GM21526 (cell line): ENCODE data around the gene GPATCH8.

Experiments used
- ATAC-seq: cut with Tn5 transposase; IDR thresholded peaks from one replicate; pipeline ENCODE4 v1.9.1; 2021; ENCODE audit warnings: moderate library complexity; ENCODE audit not compliant: unreplicated experiment, low FRiP score

GPATCH8 gene

DNA sequence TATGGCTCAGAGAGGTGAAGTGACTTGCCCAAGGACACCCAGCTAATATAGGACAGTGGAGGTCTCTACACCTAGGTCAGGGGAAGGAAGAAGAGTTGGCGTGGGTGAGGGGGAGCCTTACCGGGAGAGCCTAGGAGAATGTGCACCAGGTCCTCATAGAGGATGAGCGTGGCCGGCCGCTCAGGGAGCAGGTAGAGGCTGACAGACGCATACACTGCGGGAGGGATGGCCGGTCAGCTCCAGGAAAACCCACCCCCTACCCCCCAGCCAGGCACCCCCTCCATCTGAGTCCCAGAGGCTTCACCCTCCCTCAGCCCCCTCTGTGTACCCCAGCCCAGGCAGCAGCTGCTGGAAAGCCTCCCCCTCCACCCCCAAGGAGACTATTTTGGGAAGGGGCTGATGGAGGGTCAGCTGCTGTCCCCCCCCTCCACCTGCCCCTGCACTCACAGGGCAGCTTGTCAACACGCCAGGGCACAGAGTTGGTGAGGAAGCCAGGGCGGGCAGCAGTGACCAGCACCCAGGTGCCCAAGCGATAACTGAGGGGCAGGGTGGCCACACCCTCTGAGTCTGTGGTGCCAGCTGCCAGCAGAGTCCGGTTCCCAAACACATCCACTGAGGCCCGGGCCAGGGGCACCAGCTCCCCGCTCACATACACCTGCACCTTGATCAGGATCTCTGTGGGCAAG lies 143.6 kb downstream of the GPATCH8 start:
- ATAC-seq: no peak

DNA sequence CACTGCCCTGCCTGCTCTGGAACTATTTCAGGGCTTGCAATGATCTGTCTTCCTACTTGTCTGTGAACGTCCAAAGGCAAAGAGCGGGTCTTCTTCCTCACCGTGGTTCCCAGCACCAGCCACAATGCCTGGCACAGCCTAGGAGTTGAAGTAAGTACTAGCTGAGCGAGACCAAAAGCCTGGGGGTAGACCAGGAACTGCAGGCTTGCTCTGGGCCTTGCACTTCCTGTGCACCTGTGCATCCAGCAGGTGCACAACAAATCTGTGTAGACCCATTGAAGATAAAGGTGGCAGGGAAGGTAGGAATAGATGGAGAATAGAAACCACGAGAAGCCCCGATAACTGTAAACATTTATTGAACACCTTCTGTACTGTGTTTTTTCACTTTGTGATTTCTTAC lies 144.2 kb downstream of the GPATCH8 start:
- ATAC-seq: no peak

DNA sequence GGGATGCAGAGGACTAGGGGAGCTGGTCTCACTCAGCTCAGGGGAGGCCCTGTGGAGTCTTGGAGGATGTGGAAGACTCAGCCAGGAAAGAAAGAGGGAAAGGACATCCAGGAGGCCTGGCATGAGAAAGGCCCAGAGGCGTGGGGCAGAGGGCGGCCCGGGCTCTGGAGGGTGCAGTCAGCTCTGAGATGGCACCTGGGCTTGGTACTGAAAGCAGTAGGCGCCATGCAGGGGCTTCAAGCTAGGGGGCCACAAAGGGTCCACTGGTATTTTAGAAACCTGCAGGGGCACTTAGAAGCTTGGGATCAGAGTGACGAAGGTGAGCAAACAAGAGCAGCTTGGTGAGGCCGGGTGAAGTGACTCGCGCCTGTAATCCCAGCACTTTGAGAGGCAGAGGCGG lies 145.1 kb downstream of the GPATCH8 start:
- ATAC-seq: no peak

DNA sequence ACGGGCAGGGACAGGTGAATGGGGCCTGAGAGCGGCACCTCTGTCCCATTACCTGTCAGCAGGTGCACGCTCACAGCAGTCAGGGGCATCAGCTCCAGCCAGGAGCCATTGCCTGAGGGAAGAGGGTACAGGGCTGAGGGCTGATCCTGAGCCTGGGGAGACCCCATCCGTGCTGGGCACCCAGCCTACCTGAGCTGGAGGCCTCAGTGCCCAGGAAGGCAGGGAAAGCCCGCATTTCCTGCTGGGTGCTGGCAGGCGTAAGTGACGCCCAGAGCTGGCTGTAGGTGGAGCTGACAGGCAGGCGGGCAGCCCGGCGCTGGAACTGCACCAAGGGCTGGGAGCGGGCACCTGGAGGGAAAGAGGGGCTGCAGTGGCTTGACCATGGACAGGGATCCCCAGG lies 147.0 kb downstream of the GPATCH8 start:
- ATAC-seq: no peak

DNA sequence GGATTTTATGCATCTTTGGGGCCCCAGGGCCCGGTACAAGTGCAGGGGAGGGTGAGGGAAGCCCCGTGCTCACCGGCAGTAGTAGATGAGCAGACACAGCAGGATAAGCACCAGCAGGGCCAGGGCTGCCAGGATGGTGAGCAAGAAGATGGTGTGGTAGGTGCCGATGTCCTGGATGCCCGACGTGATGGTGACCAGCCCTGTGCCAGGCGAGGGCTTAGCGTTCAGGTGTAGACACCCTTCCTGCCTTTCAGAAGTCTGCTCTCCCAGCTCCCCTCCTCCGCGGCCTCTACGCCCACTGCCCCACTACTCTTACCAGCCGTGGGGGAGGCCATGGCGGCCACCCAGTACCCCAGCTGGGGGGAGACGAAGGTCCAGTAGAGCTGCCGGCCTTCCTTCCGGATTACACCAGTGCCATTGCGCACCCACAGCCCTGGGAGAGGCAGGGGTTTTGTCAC lies 147.5 kb downstream of the GPATCH8 start:
- ATAC-seq: no peak

DNA sequence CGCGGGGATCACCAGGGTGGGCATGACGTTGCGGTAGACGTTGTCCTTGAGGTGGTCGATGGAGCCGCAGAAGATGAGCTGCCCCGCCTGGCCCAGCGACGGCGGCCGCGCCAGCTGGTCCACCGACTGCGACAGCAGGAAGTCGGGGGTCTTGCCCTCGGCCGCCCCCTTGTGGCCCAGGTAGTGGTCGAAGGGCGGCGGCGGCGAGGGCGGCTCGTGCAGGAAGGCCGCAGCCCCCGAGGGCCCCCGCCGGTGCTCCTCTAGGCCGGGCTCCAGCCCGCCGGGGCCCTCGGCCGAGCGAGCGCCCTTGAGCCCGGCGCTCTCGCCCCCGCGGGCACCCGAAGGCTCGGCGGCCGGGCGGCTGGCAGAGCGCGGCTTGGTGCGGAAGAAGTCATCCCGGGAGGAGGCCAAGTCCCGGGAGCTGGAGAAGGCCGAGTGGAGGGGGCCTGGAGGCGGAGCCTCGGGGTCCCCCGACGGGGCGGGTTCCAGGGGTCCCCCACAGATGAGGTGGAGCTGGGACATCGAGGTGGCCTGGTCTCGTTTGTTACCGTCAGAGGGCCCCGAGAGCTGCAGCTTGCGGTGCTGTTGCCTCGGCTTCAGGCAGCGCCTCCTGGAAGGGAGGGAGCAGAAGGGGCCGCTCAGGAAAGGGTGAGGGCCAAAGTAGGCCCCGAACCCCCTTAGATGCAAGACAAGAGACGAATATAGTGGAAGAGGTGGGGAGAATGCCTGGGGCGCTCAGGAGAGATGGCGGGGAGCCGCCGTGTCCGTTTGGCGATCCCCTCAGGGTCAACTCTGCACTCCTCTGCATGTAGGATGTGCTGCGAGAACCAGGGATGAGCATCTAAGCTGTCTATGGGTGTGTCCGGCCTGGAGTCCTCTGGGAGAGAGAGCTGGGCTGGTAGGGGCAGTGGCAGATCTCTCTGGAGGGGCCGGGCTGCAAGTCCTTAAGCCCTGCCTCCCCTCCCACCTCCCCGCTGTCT lies 148.3 kb downstream of the GPATCH8 start:
- ATAC-seq: no peak

DNA sequence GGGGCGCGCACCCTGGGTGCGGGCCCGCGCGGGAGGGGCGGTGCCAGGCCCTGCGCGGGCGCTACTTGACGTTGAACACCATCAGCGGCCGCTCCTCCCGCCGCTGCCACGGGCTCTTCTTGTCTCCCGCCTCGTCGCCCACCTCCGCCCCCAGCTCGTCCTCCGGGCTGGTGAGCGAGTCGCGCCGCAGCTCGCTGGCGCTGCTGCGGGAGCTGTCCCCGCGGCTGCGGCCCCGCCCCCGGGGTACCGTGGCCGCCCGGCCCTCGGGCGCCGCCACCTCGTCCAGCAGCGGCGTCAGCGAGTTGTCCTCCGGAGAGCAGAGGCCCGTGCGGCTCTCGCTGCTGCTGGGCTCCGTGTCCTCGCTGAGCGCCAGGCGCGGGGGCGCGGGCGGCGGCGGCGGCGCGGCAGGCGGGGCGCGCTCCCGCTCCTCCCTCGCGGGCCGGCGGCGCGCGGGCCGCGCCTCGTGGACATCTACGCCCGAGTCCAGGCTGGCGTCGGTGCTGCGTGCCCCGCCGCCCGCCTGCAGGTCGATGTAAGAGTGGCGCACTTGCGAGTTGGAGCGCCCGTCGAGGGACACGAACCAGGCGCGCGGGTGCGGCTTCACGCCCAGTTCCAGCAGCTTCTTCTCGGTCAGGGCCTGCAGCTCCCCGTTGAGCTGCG lies 149.4 kb downstream of the GPATCH8 start:
- ATAC-seq: no peak

DNA sequence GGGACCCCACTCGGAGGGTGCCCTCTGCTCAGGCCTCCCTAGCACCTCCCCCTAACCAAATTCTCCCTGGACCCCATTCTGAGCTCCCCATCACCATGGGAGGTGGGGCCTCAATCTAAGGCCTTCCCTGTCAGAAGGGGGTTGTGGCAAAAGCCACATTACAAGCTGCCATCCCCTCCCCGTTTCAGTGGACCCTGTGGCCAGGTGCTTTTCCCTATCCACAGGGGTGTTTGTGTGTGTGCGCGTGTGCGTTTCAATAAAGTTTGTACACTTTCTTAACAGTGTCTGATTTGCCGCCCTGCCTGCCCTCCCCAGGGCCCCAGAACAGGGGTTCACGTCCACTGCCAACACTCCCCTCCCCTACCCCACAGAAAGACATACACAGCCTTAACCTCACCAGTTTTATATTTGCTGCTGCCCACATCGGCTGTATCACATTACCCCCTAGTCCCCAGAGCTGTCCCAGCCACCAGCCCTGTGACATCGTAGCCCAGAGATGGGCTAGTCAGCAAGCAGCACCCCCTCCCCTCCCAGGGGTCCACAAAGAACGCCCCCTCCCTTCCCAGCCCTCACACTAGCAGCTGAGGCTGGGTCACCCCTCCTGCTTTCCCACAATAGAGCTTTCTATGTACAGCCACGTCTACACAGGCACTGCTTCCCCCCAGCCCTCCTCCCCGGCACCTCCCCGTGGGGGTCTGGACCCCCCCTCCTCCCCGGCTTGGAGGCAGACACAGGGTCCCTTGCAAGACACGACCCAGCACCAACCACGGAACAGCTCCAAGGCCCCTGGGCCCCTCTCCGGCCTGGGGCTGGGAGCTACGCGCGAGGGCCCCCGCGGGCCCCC lies 150.2 kb downstream of the GPATCH8 start:
- no peak for ATAC-seq

DNA sequence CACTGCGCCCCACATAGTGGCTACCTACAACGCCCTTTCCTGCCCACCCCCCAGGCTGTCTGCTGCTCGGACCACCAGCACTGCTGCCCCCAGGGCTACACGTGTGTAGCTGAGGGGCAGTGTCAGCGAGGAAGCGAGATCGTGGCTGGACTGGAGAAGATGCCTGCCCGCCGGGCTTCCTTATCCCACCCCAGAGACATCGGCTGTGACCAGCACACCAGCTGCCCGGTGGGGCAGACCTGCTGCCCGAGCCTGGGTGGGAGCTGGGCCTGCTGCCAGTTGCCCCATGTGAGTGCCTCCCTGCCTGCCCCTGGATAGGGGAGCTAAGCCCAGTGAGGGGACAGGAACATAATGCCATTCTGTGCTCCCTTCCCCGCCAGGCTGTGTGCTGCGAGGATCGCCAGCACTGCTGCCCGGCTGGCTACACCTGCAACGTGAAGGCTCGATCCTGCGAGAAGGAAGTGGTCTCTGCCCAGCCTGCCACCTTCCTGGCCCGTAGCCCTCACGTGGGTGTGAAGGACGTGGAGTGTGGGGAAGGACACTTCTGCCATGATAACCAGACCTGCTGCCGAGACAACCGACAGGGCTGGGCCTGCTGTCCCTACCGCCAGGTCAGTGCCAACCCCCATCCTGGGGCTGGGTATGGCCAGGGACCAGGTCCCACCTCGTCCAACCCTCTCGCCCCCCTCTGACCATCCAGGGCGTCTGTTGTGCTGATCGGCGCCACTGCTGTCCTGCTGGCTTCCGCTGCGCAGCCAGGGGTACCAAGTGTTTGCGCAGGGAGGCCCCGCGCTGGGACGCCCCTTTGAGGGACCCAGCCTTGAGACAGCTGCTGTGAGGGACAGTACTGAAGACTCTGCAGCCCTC lies 151.0 kb downstream of the GPATCH8 start:
- ATAC-seq: no peak

DNA sequence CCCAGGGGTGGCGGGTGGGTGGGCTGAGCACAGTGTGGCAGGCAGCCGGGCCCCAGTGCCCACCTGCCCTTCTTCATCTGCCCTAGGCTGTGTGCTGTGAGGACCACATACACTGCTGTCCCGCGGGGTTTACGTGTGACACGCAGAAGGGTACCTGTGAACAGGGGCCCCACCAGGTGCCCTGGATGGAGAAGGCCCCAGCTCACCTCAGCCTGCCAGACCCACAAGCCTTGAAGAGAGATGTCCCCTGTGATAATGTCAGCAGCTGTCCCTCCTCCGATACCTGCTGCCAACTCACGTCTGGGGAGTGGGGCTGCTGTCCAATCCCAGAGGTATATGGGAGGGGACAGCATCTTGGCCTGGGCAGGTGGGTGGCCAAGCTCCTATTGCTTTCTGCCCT lies 151.7 kb downstream of the GPATCH8 start:
- no peak for ATAC-seq

DNA sequence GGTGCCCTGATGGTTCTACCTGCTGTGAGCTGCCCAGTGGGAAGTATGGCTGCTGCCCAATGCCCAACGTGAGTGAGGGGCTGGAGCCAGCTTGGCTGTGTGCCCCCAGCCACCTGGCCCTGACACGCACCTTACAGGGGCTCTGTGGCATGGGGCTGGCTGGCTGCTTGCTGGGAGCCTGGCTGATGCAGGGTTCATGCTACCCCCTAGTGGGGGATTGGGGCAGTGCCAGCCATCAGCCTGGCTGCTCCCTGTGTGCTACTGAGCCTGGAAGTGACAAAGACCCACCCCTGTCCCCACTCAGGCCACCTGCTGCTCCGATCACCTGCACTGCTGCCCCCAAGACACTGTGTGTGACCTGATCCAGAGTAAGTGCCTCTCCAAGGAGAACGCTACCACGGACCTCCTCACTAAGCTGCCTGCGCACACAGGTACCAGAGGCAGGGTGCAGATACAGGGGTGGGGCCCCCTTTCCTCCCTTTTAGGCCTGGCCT lies 152.4 kb downstream of the GPATCH8 start:
- no peak for ATAC-seq

DNA sequence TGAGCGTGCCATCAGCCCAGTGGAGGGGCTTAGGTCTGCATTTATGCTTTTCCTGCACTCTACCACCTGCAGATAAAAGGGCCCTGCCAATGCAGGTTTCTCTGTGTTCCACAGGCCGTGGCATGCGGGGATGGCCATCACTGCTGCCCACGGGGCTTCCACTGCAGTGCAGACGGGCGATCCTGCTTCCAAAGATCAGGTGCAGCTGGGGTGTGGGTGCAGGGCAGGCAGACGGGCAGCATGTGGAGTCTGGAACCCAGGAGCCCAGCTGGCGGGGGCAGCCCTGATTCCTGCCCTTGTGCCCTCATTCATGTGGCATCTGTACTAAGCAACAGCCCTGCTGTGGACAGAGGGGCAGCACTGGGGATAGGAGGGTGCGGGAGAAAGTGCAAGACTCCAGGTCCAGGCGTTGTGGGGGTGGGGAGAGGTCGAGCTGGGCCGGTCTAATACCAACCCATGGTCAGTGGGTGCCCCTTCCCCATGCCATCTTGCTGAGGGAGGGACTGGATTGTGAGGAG lies 153.6 kb downstream of the GPATCH8 start:
- no peak for ATAC-seq

DNA sequence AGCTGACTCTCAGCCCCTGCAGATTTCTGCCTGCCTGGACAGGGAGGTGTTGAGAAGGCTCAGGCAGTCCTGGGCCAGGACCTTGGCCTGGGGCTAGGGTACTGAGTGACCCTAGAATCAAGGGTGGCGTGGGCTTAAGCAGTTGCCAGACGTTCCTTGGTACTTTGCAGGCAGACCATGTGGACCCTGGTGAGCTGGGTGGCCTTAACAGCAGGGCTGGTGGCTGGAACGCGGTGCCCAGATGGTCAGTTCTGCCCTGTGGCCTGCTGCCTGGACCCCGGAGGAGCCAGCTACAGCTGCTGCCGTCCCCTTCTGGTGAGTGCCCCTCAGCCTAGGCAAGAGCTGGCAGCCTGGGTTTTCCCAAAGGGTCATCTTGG lies 154.2 kb downstream of the GPATCH8 start:
- ATAC-seq: no peak

DNA sequence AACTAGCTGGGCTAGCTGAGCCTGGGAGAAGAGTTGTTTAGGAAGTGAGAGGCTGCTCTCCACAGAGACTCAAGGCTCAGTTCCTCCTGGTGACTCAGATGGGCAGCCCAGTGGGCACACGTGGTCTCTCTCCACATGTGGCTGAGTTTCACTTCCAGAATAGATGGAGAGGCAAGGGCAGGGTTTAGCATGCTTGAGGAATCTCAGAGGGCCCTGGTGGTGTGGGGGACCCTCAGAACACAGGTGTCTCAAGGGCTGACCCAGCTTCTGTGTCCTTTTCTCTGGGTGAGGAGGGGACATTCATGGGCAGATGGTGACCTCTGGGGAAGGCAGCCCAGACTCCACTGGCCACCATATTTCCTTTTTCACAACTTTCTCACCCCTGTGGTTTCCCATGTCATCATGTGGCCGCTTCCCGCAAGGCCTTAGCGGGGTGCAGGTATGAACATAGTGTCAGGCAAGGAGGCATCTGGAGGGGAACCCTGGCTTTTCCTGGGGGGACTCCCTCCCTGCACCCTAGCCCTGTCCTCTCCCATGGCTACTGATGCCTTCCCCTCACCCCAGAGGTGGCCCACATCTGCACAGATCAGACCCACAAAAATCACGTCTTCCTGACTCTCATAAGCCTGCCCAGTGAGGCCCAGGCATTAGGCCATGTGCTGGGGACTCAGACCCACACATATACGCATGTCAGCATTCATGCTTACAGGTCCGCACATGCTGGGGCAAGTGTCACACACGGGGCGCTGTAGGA lies 154.8 kb downstream of the GPATCH8 start:
- no peak for ATAC-seq
